MCF 10A (cell line): Measurements from ENCODE around the gene TRMT112. TPM values are rescaled to one million over a fixed set of nuclear protein-coding genes. Genes with fewer than 3 reads are reported as not detected.

ENCODE experiments used
- BruUV-seq: library from RNA; stranded (reverse); fragments of 400-500 nt; replicated peaks from 2 replicates; lab custom pipeline; 2021; lab: Mats Ljungman, UMichigan
- CTCF ChIA-PET: fragments of 300-600 bp; sonication (Branson Sonifier 250); formaldehyde crosslinking; extraction: SDS; loops from one replicate; lab custom pipeline; 2021; ENCODE audit warnings: antibody characterized with exemption, inconsistent platforms; lab: Yijun Ruan, JAX
- POLR2A ChIA-PET: fragments of 300-600, 350-650 bp; sonication (Branson Sonifier 250); formaldehyde crosslinking; extraction: SDS; loops from one replicate; lab custom pipeline; 2020; ENCODE audit warnings: antibody characterized with exemption, inconsistent platforms; lab: Yijun Ruan, JAX
- DNase-seq: peaks from one replicate; pipeline ENCODE4 v3.0.0-alpha.2; 2018; ENCODE audit not compliant: unreplicated experiment
- H3K27ac Mint-ChIP-seq: one replicate; pipeline ENCODE4 v1.8.0; 2022; ENCODE audit warnings: mild to moderate bottlenecking, low read depth, mixed read lengths; ENCODE audit not compliant: unreplicated experiment
- H3K27me3 Mint-ChIP-seq: one replicate; pipeline ENCODE4 v1.8.0; 2022; ENCODE audit warnings: mixed read lengths; ENCODE audit not compliant: insufficient read depth, unreplicated experiment
- H3K36me3 Mint-ChIP-seq: one replicate; pipeline ENCODE4 v1.8.0; 2022; ENCODE audit warnings: mild to moderate bottlenecking, moderate library complexity, mixed read lengths; ENCODE audit not compliant: insufficient read depth, unreplicated experiment
- H3K4me1 Mint-ChIP-seq: one replicate; pipeline ENCODE4 v1.8.0; 2022; ENCODE audit warnings: mixed read lengths; ENCODE audit not compliant: insufficient read depth, unreplicated experiment
- H3K4me3 Mint-ChIP-seq: one replicate; pipeline ENCODE4 v1.8.0; 2022; ENCODE audit warnings: mild to moderate bottlenecking, moderate library complexity, mixed read lengths; ENCODE audit not compliant: unreplicated experiment
- H3K9me3 Mint-ChIP-seq: one replicate; pipeline ENCODE4 v1.8.0; 2022; ENCODE audit warnings: mixed read lengths; ENCODE audit not compliant: unreplicated experiment
- intact Hi-C: fragments of 100-400 bp; cut with micrococcal nuclease; formaldehyde crosslinking; loops from 2 replicates; pipeline ENCODE4 v1.14.1; 2022
- total RNA-seq: library from RNA; stranded (reverse); gene quantifications from 2 replicates; pipeline ENCODE4 v1.2.3, GENCODE V29; 2022
- TF ChIP-seq, protein P1 (sequence below): fragments of 200-600 bp; IDR thresholded peaks from one replicate; pipeline ENCODE4 v1.8.0; 2022; ENCODE audit warnings: antibody characterized with exemption, mild to moderate bottlenecking; ENCODE audit not compliant: unreplicated experiment

Gene TRMT112
- total RNA-seq, 1 experiment from 2014 or later, result 284 TPM

DNA sequence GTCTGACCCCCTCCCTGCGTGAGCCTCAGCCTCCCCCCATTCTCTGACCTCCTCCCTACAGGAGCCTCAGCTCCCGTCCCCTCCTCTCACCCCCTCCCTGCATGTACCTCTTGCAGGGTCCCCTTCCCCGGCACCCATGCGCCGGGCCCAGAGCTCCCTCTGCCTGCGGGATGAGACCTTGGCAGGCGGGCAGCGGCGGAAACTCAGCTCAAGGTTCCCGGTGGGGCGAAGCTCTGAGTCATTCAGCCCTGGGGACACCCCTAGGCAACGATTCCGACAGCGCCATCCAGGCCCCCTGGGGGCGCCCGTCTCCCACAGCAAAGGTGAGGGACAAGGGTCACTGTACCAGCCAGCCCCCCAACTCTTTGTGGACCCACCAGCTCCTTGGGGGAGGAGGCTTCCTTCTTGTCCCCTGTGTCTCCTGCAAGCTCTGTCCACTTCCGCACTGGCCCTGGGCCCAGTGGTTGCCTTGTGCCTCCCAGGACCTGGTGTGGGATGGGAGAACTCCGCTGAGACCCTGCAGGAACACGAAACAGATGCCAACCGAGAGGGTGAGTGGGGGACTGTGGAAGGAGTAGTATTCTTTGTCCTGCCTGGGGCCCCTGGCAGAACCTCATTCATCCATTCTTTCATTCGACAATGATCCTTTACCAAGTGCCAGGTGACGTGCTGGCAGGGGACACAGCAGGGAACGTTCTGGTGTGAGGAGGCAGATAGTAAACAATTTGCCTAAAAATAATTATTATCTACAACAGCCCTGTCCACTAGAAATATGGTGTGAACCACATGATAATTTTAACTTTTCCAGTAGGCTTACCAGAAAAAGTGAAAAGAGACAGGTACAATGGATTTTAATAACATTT, 38.0 kb upstream of the TRMT112 start:
- POLR2A ChIA-PET, result interaction anchor here (0.6 to 3.1 kb wide), 18 partner anchors 9 to 188 kb away, joined by 3 to 65 read pairs (median 6); partner anchors contain the start of genes PRDX5 and TRMT112
- intact Hi-C loops, result loop anchor here (1.0 to 5.0 kb wide), 4 partner anchors 38 to 297 kb away; partner anchors contain the start of genes ESRRA, PLCB3 and TRMT112
- TF ChIP-seq, protein P1, sequence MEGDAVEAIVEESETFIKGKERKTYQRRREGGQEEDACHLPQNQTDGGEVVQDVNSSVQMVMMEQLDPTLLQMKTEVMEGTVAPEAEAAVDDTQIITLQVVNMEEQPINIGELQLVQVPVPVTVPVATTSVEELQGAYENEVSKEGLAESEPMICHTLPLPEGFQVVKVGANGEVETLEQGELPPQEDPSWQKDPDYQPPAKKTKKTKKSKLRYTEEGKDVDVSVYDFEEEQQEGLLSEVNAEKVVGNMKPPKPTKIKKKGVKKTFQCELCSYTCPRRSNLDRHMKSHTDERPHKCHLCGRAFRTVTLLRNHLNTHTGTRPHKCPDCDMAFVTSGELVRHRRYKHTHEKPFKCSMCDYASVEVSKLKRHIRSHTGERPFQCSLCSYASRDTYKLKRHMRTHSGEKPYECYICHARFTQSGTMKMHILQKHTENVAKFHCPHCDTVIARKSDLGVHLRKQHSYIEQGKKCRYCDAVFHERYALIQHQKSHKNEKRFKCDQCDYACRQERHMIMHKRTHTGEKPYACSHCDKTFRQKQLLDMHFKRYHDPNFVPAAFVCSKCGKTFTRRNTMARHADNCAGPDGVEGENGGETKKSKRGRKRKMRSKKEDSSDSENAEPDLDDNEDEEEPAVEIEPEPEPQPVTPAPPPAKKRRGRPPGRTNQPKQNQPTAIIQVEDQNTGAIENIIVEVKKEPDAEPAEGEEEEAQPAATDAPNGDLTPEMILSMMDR, result peak; percentile 74
- DNase-seq, result peak; percentile 81
- peak overlapping the region; percentile 58 for H3K4me3 Mint-ChIP-seq
- no peaks in the 10 kb centered on the region for H3K27me3 Mint-ChIP-seq
- no peaks in the 10 kb centered on the region for H3K9me3 Mint-ChIP-seq
- peak overlapping the region; percentile 81 for H3K27ac Mint-ChIP-seq
- peaks cover 34% of the 10 kb centered on the region for H3K4me1 Mint-ChIP-seq
- H3K36me3 Mint-ChIP-seq, result peaks cover 4% of the 10 kb centered on the region
- BruUV-seq, result no TSS peak
- CTCF ChIA-PET, result interaction anchor here (0.5 to 8.8 kb wide), 37 partner anchors 9 to 1754 kb away, joined by 3 to 148 read pairs (median 4); partner anchors contain the start of genes BAD, CCDC88B, MTA2 and PLCB3

DNA sequence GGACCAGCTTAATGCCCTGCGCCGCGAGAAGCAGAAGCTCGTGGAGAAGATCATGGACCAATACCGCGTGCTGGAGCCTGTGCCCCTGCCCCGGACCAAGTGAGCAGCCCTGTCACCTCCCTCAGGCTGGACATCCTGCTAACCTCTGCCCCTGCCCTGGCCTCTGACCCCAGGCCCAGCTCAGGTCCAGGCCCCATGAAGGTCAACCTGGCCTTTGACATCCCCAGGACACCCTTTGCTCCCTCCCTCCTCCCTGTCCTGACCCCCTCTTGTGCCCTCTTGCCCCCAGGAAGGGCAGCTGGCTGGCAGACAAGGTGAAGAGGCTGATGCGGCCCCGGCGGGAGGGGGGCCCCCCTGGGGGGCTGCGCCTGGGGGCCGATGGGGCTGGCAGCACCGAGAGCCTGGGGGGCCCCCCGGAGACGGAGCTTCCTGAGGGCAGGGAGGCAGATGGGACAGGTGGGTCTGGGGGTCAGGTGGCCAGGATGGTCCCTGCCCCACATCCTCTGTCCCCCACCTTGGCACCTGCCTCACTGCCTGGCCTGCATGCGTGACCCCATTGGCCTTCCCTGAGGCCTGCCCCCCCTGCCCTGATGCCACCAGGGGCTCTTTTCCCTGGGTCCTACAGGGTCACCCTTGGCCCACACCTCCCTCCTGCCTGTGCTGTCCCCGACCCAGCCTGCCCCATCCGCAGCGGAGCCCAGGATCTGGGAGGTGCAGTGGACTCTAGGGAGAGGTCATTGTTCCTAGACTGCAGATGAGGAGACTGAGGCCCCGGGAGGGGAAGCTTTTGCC, 36.6 kb upstream of the TRMT112 start:
- Mint-ChIP-seq H3K36me3 (no peaks in the 10 kb centered on the region), H3K4me3 (no peak overlapping the region), H3K27me3 (no peaks in the 10 kb centered on the region), H3K9me3 (no peaks in the 10 kb centered on the region), H3K27ac (no peak overlapping the region), H3K4me1 (peaks cover 24% of the 10 kb centered on the region)
- no peak for DNase-seq
- TF ChIP-seq, protein P1, result no peak
- intact Hi-C loops, result loop anchor here (2.0 kb wide), 1 partner anchor 49 kb away; the partner anchor contains the start of gene ESRRA
- ChIA-PET CTCF (interaction anchor here (0.5 to 8.8 kb wide), 25 partner anchors 8 to 302 kb away, joined by 3 to 148 read pairs (median 5); partner anchors contain the start of genes BAD, CCDC88B, PLCB3 and PRDX5), POLR2A (interaction anchor here (0.5 to 3.1 kb wide), 6 partner anchors 10 to 84 kb away, joined by 3 to 65 read pairs (median 14); partner anchors contain the start of genes PRDX5 and TRMT112)
- no TSS peak for BruUV-seq

DNA sequence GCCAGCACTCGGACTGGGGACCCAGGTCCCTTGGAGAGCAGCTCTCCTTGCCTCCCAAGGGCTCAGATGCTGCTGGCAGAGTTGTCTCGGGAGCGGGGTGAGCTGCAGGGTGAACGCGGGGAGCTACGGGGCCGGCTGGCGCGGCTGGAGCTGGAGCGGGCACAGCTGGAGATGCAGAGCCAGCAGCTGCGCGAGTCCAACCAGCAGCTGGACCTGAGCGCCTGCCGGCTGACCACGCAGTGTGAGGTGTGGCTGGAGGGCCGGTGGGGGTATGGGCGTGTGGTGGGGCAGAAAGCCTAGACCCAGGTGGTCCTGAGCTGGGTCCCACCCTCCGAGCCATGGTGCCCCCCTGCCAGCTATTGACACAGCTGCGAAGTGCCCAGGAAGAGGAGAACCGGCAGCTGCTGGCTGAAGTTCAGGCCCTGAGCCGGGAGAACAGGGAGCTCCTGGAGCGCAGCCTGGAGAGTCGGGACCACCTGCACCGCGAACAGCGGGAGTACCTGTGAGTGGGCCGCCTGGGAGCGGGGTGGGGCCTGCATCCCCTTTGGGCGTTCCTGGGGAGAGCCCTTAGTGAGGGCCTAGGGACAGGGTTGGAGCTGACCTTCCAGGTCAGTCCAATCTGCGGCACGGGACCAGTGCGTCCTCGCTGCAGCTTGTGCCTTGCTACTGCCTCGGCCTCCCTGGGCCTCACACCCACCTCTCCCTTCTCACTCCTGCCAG, 35.8 kb upstream of the TRMT112 start:
- Mint-ChIP-seq H3K4me1 (peaks cover 22% of the 10 kb centered on the region), H3K27me3 (no peaks in the 10 kb centered on the region), H3K9me3 (no peaks in the 10 kb centered on the region), H3K4me3 (no peak overlapping the region), H3K27ac (no peak overlapping the region), H3K36me3 (no peaks in the 10 kb centered on the region)
- CTCF ChIA-PET, result interaction anchor here (0.5 to 8.8 kb wide), 11 partner anchors 9 to 303 kb away, joined by 3 to 148 read pairs (median 5); partner anchors contain the start of genes CCDC88B, PRDX5 and TRMT112
- DNase-seq, result no peak
- intact Hi-C loops, result no loop called here
- POLR2A ChIA-PET, result interaction anchor here (0.5 to 2.5 kb wide), 6 partner anchors 9 to 83 kb away, joined by 3 to 21 read pairs (median 3); partner anchors contain the start of genes PRDX5 and TRMT112
- no TSS peak for BruUV-seq
- TF ChIP-seq, protein P1, result no peak
